HG02970 (cell line): ENCODE results near the gene CFAP70.
"Not testable (repeated sequence)": the region's sequence is repeated elsewhere in the genome, so short reads cannot be mapped to it uniquely, and the experiment has no call there.

ENCODE experiments used
- ATAC-seq: cut with Tn5 transposase; IDR thresholded peaks from one replicate; pipeline ENCODE4 v1.9.1; 2021; ENCODE audit warnings: mild to moderate bottlenecking, moderate library complexity, moderate number of reproducible peaks; ENCODE audit not compliant: unreplicated experiment, low FRiP score

CFAP70 gene

GRCh38 chr10:73358331-73359279, at the start of gene CFAP70:
Gene CFAP70, minus strand, starts transcription at chr10:73358864. Its CDS starts 4,068 bp downstream, at chr10:73354796.
- peak; percentile 85 for ATAC-seq

- ATAC-seq, result no peak
Observed at GRCh38 chr10:73408061-73408460, 49.4 kb upstream of the CFAP70 start.

- no peak for ATAC-seq
Observed at GRCh38 chr10:73407495-73407894, 48.8 kb upstream of the CFAP70 start.

- ATAC-seq, result no peak
Observed at GRCh38 chr10:73406846-73407245, 48.2 kb upstream of the CFAP70 start.

- no peak for ATAC-seq
Observed at GRCh38 chr10:73405556-73405955, 46.9 kb upstream of the CFAP70 start.

GRCh38 chr10:73404690-73405089, 46.0 kb upstream of the CFAP70 start:
- ATAC-seq, result no peak

- ATAC-seq, result no peak
Observed at GRCh38 chr10:73401636-73402035, 43.0 kb upstream of the CFAP70 start.

- ATAC-seq, result no peak
Observed at GRCh38 chr10:73399063-73399462, 40.4 kb upstream of the CFAP70 start.

GRCh38 chr10:73398024-73398423, 39.4 kb upstream of the CFAP70 start:
- ATAC-seq, result no peak

GRCh38 chr10:73394325-73394724, 35.7 kb upstream of the CFAP70 start:
- ATAC-seq, result not testable (repeated sequence)

GRCh38 chr10:73388228-73388627, 29.6 kb upstream of the CFAP70 start:
- ATAC-seq, result no peak

- no peak for ATAC-seq
Observed at GRCh38 chr10:73386583-73386982, 27.9 kb upstream of the CFAP70 start.

- no peak for ATAC-seq
Observed at GRCh38 chr10:73379064-73379748, 20.5 kb upstream of the CFAP70 start.

- no peak for ATAC-seq
Observed at GRCh38 chr10:73376679-73377078, 18.0 kb upstream of the CFAP70 start.

GRCh38 chr10:73368238-73368637, 9.6 kb upstream of the CFAP70 start:
- ATAC-seq, result no peak

GRCh38 chr10:73366381-73367298, 8.0 kb upstream of the CFAP70 start:
- ATAC-seq, result no peak

GRCh38 chr10:73364964-73365363, 6.3 kb upstream of the CFAP70 start:
- ATAC-seq, result no peak

GRCh38 chr10:73359492-73359891, 828 bp upstream of the CFAP70 start:
- ATAC-seq, result no peak

GRCh38 chr10:73357821-73358220, 843 bp downstream of the CFAP70 start:
- no peak for ATAC-seq

GRCh38 chr10:73357166-73357565, 1.5 kb downstream of the CFAP70 start:
- ATAC-seq, result no peak

GRCh38 chr10:73344269-73344668, 14.4 kb downstream of the CFAP70 start:
- ATAC-seq, result no peak
